ENCODE measurements around the gene MORN4.
"Not testable (repeated sequence)": the region's sequence is repeated elsewhere in the genome, so short reads cannot be mapped to it uniquely, and the experiment has no call there.

The MORN4 gene

GRCh38 chr10:97643441-97643985, 10.2 kb upstream of the MORN4 start:
- DNase-seq: no peak
- in situ Hi-C loops (cut with MboI; ENCODE audit: low pct_unique_long_range_greater_than_20kb, low sequenced_read_pairs): no loop called here

DNA sequence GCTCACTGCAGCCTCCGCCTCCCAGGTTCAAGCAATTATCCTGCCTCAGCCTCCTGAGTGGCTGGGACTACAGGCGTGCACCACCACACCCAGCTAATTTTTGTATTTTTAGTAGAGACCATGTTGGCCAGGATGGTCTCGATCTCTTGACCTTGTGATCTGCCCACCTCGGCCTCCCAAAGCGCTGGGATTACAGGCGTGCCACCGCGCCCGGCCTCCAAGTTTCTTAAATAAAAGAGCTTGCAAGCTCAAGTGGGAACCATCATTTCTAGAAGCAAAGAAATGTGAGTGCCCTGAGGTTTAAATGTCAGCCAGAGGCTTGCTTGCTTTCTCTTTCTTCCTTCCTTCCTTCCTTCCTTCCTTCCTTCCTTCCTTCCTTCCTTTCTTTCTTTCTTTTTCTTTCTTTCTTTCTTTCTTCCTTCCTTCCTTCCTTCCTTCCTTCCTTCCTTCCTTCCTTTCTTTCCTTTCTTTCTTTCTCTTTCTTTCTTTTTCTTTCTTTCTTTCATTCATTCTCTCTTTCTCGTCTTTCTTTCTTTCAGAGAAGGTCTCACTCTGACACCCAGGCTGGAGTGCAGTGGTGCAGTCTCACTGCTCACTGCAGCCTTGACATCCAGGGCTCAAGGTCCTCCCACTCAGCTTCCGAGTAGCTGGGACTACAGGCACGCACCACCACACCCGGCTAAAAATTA, 9.3 kb upstream of the MORN4 start:
- DNase-seq; in situ Hi-C loops (cut with MboI; ENCODE audit: low pct_unique_long_range_greater_than_20kb, low sequenced_read_pairs): not testable (repeated sequence)

- peak; percentile 56 for DNase-seq
- in situ Hi-C loops (cut with MboI; ENCODE audit: low pct_unique_long_range_greater_than_20kb, low sequenced_read_pairs): no loop called here
These were observed 7.8 kb upstream of the MORN4 start for GRCh38 chr10:97640868-97641811.

GRCh38 chr10:97640174-97640867, 7.0 kb upstream of the MORN4 start, which contains the start of gene PI4K2A:
TSS of gene PI4K2A (plus strand) at chr10:97640671. CDS start at chr10:97640743, 72 bp downstream.
- peak; percentile 98 for DNase-seq
- in situ Hi-C loops (cut with MboI; ENCODE audit: low pct_unique_long_range_greater_than_20kb, low sequenced_read_pairs): no loop called here

DNA sequence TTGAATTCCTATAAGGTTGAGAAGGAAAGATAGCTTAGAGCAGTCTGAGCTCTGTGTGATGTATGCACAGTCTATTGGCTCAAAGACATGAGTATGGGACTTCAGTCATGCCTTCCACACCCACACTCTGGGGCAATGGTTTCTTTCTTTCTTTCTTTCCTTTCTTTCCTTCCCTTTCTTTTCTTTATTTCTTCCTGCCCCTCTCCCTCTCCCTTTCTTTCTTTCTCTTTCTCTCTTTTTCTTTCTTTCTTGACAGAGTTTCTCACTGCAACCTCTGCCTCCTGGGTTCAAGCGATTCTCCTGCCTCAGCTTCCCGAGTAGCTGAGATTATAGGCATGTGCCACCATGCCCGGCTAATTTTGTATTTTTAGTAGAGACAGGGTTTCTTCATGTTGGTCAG, 5.8 kb upstream of the MORN4 start:
- DNase-seq; in situ Hi-C loops (cut with MboI; ENCODE audit: low pct_unique_long_range_greater_than_20kb, low sequenced_read_pairs): not testable (repeated sequence)

DNA sequence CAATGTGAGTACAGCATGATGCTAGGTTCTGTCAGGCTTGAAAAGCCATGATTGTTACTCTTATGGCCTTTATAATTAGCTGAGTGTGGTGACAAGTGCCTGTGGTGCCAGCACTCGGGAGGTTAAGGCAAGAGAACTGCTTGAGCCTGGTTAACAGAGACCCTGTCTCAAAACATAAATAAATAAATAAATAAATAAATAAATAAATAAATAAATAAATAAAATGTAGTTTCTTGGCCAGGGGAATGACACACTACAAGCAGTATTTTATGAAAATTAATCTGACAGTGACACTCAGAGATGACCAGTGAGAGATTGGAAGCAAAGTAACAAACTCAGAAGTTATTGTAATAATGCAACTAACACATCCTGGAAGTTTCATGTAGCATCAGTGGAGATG, 2.3 kb upstream of the MORN4 start:
- in situ Hi-C loops (cut with MboI; ENCODE audit: low pct_unique_long_range_greater_than_20kb, low sequenced_read_pairs): no loop called here

GRCh38 chr10:97633921-97634320, 621 bp upstream of the MORN4 start:
- in situ Hi-C loops (cut with MboI; ENCODE audit: low pct_unique_long_range_greater_than_20kb, low sequenced_read_pairs): no loop called here

More for the DNA sequence above, 2.3 kb upstream of the MORN4 start:
- DNase-seq: no peak

GRCh38 chr10:97631098-97631497, 2.2 kb downstream of the MORN4 start:
- in situ Hi-C loops (cut with MboI; ENCODE audit: low pct_unique_long_range_greater_than_20kb, low sequenced_read_pairs): no loop called here
- DNase-seq: no peak

More at GRCh38 chr10:97633921-97634320, 621 bp upstream of the MORN4 start:
- no peak for DNase-seq

DNA sequence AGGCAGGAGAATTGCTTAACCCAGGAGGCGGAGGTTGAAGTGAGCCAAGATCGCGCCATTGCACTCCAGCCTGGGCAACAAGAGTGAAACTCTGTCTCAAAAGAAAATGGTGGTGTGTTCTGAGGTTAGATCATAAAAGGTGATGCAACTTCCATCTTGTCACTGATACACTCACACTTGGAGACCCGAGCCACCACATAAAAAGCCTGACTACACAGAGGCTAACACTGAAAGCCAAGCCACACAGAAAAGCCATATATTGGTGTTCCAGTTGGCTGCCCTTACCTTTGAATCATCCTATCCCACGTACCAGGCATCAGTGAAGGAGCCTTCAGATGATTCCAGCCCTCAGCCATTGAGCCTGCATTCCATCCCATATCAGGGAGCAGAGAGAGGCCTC, 4.0 kb downstream of the MORN4 start:
- DNase-seq: no peak
- in situ Hi-C loops (cut with MboI; ENCODE audit: low pct_unique_long_range_greater_than_20kb, low sequenced_read_pairs): no loop called here

DNA sequence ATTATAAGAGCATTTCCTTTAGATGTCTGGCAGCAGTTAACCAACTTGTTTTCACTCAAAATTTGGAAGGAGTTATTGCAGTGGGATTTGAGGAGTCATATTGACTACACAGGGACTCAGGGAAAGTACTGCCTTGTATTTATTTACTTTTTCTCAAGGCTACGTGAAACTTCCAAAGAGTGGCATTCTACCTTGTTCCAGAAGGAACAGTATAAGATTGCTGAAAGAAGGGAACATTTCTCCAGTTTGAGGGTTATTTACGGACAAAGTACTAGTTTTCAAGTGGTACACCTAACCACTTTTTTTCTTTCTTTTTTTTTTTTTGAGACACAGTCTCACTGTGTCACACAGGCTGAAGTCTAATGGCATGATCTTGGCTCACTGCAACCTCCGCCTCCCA, 5.1 kb downstream of the MORN4 start:
- in situ Hi-C loops (cut with MboI; ENCODE audit: low pct_unique_long_range_greater_than_20kb, low sequenced_read_pairs): no loop called here
- no peak for DNase-seq

- in situ Hi-C loops (cut with MboI; ENCODE audit: low pct_unique_long_range_greater_than_20kb, low sequenced_read_pairs): no loop called here
- DNase-seq: no peak
These were observed 5.6 kb downstream of the MORN4 start for GRCh38 chr10:97627731-97628130.

- in situ Hi-C loops (cut with MboI; ENCODE audit: low pct_unique_long_range_greater_than_20kb, low sequenced_read_pairs): no loop called here
- DNase-seq: no peak
These were observed 10.0 kb downstream of the MORN4 start for GRCh38 chr10:97623277-97623676.

DNA sequence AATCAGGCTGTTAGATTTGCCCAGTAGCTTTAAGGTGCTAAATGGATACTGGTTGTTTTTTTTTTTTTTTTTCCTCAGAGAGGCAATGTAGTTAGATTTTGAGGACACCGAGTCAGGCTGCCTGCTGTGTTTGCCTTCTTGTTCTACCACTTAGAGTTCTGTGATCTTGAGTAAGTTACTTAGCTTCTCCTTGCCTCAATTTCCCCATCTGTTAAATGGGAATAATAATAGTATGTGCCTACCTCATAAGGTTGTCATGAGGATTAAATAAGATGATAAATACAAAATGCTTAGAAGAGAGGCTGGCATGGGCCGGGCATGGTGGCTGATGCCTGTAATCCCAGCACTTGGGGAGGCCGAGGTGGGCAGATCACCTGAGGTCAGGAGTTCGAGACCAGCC, 14.6 kb downstream of the MORN4 start:
- DNase-seq: no peak
- in situ Hi-C loops (cut with MboI; ENCODE audit: low pct_unique_long_range_greater_than_20kb, low sequenced_read_pairs): no loop called here

DNA sequence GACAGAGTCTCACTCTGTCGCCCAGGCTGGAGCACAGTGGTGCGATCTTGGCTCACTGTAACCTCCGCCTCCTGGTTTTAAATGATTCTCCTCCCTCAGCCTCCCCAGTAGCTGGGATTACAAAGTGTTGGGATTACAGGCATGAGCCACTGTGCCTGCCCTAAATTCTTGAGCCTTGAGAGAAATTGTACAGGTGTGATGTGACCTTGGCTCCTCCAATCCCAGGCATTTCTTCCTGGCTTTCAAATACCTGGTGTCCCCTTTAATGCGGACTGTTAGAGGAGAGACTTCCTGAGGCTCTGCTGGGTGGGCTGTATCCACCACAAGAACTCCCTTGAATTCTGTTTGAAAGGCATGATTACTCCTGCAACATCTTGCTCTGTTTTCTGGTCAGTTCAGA, 15.0 kb downstream of the MORN4 start:
- in situ Hi-C loops (cut with MboI; ENCODE audit: low pct_unique_long_range_greater_than_20kb, low sequenced_read_pairs): no loop called here
- DNase-seq: no peak

DNA sequence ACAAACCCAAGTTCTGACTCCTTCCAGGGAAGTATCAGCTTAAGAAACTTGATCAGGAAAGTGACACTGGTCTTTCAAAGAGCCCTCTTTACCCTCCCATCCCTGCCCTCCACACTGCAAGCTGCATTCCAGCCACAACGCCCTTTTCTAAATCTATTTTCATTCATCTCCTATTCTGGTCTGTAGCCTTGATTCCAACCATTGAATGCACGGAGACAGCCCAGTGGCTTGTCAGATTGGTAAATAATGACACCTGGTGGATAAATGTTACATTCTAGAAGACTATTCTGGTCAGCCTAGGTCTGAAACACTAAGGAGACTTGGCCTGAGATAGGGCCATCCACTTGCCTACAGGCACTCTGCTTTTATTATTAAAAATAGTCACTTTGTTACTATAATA, 20.9 kb downstream of the MORN4 start:
- in situ Hi-C loops (cut with MboI; ENCODE audit: low pct_unique_long_range_greater_than_20kb, low sequenced_read_pairs): no loop called here
- peak; percentile 36 for DNase-seq

- in situ Hi-C loops (cut with MboI; ENCODE audit: low pct_unique_long_range_greater_than_20kb, low sequenced_read_pairs): no loop called here
These were observed 21.8 kb downstream of the MORN4 start for GRCh38 chr10:97611473-97611872.

DNA sequence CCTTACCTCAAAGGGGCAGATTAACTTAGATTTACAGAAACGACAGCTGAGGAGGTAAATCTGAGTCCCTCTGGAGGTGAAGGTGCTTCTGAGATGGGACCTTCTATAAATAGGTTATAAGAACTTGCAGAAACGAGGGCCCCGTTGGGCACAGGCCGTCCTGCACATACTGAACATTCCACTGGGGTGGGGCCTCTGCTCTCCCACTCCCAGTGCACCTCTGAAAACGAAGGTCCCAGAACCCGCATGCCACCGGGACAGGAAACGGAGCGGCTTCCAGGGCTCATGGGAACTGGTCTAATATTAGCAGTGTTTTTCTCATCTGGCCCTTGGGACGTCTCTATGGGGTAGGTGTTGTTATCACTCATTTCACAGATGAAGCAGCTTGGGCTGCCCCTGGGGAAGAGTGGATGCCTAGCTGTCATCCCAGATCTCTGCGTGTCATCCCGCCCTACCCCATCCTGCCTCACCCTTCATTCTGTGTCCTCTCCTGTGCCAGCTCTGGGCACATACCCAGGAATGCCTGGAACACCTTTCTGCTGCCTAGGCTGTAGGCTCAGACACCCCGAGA, 24.2 kb downstream of the MORN4 start:
- in situ Hi-C loops (cut with MboI; ENCODE audit: low pct_unique_long_range_greater_than_20kb, low sequenced_read_pairs): no loop called here
- no peak for DNase-seq

More at GRCh38 chr10:97611473-97611872, 21.8 kb downstream of the MORN4 start:
- DNase-seq: no peak

DNA sequence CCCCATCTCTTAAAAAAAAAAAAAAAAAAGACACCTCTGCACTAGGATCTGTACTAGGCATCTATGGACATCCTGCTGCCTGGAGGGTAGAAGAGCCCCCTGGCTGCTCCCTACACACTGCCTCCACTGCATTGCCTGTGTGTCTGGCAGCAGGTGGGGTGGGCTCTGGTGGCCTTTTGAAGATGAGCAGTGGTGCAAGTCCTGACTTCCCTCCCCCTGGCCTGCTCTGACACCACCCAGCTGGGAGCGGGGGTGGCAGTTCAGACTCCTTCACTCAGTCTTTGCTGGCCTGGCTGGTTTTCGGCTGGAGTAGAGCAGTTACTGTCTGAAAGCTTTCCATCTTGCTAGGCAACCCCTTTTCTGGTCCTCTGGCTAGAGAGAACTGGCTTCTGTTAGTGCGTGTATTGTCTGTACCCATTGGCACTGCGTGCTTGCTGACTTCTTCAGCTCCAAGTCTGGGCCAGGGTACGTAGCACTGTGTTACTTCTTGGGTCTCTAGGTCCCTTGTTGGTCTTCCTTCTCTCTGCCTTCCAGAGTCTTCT, 26.1 kb downstream of the MORN4 start:
- in situ Hi-C loops (cut with MboI; ENCODE audit: low pct_unique_long_range_greater_than_20kb, low sequenced_read_pairs): no loop called here
- no peak for DNase-seq
